T47D (cell line): ENCODE data around the gene PRRC1.

ENCODE experiments used
- DNase-seq, 2 experiments: peaks; one replicate each; pipeline versions ENCODE4 v3.0.0 to v3.0.0-alpha.2; 2011 to 2012; ENCODE audit warnings: low read depth in 1 of 2, low spot score in 1 of 2
- JUND ChIP-seq: IDR thresholded peaks from 2 replicates; pipeline ENCODE4 v1.6.1; 2012; ENCODE audit warnings: low read depth
- in situ Hi-C: cut with HindIII; loops from 2 replicates; pipeline ENCODE4 v1.10.0; 2016; ENCODE audit warnings: low sequenced_read_pairs, low pct_unique_long_range_greater_than_20kb

PRRC1 gene

DNA sequence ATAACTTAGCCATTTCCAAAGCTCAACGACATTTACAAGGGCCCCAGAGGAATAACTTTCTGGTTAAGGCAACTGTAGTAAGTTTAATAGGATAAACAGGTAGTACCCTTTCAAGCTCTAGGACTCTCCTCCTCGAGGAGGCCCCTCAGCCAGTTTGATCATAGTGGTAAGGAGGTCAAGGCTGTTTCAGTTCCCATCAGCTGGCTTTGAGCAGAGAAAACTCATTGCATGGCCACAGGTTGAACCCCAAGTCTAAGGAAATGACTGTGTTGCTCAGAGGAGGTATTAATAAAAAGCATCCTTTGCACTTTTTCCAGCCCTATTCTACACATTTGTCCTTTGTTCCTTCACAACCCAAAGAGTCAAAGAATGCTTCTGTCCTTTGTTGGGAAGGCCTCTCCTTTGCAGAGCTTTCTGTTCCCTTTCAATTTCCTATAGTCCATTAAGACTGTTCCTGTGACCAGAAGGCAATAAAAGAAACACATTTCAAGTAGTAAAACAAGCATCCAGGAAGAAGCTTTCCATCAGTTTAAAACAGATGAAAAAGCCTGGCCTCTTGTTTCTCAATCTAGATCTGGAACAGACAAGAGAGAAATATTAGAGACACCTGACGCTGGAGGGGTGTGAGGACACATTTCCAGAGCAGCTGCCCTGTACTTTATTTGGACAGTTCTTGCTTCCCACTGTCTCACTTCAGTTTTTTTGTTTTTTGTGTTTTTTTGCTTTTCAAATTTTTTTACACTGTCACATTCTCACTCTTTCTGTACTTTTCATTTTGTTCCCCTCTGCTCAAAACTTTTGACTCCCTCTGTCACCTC is 54.1 kb downstream of the PRRC1 start:
- in situ Hi-C loops, result no loop called here
- TF ChIP-seq JUND, result no peak
- DNase-seq, result no peak

DNA sequence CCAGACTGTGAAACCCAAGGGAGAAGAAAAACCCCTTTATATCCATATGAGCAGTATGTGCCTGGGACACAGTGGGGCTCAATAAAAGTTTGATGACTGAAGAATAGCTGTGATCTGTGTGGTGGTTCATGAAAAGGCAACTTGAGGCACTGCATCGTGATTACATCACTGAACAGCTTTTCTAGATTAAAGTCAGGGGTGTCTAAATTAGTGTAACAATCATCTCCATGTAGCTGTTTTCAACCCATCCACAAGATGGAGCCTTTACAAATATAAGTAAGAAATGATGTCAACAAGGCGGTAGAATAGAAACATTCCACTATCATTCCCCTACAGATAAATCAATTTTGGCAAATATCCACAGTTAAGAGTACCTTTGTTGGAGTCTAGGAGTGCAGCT is 55.5 kb downstream of the PRRC1 start:
- TF ChIP-seq JUND, result no peak
- in situ Hi-C loops, result no loop called here
- peak; percentile 27 to 55 for DNase-seq

DNA sequence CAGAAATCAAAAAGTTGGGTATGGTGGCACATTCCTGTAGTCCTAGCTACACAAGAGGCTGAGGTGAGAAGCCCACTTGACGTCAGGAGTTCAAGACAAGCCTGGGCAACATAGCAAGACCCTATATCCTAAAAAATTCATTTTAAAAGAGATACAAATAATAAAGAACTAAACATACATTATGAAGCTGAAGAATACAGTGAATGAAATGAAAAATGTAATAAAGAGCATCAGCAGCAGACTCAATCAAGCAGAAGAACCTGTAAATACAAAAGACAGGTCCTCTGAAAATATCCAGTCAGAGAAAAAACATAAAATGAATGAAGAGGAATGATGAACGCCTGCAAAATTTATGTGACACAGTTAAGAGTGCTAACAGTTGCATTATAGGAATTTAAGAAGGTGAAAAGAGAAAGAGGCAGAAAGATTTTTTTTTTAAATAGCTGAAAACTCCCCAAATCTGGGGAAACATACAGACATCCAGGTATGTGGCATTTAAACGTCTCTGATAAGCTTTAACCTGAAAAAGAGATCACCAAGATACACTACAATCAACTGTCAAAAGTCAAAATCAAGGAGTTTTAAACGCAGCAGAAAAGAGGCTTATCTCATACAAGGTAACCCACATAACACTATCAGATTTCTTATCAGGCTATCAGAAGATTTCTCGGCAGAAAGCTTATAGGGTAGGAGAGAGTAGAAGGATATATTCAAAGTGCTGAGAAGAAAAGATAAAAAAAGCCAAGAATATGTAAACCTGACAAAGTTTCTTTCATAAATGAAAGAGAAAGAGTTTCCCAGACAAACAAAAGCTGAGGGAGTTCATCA is 57.6 kb downstream of the PRRC1 start:
- TF ChIP-seq JUND, result no peak
- in situ Hi-C loops, result no loop called here

DNA sequence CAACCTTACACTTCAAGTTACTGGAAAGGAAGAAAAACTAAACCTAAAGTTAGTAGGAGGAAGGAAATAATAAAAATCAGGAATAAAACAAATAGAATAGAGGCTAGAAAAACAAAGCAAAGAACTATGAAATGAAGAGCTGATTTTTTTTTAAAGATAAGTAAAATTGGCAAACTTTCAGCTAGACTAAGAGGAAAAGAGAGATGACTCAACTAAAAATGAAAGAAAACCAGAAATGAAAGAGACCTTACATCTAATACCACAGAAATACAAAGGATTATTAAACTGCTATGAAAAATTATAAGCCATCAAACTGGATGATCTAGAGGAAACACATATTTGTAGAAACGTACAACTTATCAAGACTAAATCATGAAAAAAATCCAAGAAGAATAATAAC is 60.0 kb downstream of the PRRC1 start:
- no peak for TF ChIP-seq JUND
- in situ Hi-C loops, result no loop called here
- no peak for DNase-seq

More for the DNA sequence above, 57.6 kb downstream of the PRRC1 start:
- no peak for DNase-seq

DNA sequence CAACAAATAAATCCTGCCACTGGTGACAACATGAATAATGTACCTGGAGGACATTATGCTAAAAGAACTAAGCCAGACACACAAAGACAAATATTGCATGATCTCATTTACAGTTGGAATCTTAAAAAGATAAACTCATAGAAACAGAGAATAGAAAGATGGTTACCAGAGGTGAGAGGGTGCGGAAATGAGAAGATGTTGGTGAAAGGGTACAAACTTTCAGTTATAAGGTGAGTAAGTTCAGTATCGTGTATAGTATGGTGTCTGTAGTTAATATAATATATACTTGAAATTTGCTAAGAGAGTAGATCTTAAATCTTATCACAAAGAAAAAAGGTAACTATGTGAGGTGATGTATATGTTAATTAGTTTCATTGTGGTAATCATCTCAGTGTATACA is 63.3 kb downstream of the PRRC1 start:
- in situ Hi-C loops, result no loop called here
- TF ChIP-seq JUND, result no peak
- DNase-seq, result no peak

DNA sequence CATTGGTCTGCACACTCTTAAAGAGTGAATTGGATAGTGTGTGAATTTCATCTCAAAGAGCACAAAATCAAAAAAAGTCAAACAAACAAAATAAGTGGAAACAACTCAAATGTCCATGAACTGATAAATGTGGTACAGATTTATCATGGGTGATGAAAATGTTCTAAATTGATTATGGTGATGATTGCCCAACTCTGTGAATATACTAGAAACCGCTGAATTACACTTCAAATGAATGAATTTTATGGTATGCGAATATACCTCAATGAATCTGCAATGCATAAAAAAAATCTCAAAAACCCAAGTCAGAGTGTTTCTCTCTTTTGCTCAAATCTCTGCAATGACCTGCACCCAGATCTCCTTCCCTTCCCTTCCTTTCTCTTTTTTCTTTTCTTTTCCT is 64.0 kb downstream of the PRRC1 start:
- no peak for DNase-seq
- in situ Hi-C loops, result no loop called here
- TF ChIP-seq JUND, result no peak

DNA sequence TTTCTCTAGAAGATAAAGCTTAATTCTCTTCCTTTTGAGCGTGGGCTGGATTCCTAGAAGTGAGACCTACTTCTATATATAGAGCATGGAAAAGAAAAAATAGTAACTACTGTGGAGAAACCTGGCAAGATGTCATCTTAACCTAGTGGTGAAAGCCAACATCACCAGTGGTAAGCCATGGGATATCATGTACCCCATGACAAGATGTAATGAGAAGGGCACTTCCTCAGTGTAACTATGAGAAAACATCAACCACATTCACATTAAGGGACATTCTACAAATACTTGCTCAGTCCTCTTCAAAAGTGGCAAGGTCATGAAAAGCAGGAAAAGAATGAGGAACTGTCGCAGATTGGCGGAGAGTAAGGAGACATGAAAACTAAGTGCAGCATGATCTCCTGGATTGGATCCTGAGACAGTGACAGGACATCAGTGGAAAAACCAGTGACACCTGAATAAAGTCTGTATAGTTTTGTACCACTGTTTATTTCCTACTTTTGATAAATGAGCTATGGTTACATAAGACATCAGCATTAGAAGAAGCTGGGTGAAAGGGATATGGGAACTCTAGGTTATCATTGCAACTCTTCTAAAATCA is 65.4 kb downstream of the PRRC1 start:
- TF ChIP-seq JUND, result no peak
- in situ Hi-C loops, result no loop called here
- no peak for DNase-seq

DNA sequence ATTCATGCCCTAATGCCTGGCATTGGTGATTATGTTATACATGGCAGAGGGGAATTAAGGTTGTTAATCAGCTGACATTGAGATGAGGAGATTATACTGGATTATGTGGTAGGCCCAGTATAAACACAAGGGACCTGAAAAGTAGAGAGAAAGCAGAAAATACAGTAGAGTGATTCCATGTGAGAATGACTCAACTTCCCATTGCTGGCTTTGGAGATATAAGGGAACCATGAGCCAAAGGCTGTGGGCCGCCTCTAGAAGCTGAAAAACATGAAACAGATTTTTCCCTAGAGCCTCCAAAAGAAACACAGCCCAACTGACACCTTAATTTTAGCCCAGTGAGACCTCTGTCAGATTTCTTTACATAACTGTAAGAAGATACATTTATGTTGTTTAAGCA is 66.4 kb downstream of the PRRC1 start:
- TF ChIP-seq JUND, result no peak
- no peak for DNase-seq
- in situ Hi-C loops, result no loop called here

DNA sequence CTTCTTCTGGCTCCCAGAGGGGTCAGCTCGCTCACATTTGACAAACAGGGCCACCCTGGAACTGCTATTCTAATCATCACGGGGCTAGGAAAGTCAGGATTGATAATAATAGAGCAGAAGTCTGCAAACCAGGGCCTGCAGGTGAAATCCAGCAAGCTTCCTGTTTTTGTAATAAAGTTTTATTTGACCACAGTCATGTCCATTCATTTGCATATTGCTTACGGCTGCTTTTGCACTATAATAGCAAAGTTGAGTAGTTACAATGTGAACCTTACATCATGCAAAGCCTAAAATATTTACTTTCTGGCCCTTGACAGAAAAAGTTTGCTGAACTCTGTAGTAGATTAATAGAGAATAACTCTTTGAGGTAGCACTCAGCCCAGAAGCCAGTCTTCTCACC is 68.2 kb downstream of the PRRC1 start:
- DNase-seq, result no peak
- in situ Hi-C loops, result no loop called here
- no peak for TF ChIP-seq JUND

DNA sequence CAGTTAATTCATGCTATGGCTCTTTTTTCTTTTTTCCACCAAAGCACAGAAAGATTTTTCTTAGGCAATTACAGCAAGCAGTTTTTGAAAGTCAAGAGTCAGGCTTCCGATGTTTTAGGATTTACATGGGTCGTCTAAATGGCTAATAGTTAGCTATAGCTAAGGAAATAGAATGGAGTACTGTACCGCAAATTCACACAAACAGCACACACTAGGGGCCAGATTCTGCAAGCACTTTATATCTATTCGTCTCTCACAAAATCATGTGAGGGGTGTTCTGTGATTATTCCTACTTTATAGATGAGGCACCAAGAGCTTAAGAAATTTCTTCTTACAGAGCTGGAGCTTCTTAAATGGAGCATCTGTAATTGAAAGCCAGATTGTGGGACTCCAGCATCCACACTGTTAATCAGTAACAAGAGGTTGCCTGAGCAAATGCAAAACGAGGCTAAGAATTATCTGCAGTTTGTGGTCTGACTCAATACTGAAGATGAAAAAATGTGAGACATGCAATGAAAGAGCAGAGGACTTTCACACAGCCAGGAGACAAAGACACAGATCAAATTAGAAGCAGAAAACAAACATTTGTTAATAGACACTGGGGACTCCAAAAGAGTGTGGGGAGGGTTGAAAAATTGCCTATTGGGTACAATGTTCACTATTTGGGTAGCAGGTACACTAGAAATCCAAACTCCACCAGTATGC is 68.8 kb downstream of the PRRC1 start:
- no peak for TF ChIP-seq JUND
- no peak for DNase-seq
- in situ Hi-C loops, result no loop called here

DNA sequence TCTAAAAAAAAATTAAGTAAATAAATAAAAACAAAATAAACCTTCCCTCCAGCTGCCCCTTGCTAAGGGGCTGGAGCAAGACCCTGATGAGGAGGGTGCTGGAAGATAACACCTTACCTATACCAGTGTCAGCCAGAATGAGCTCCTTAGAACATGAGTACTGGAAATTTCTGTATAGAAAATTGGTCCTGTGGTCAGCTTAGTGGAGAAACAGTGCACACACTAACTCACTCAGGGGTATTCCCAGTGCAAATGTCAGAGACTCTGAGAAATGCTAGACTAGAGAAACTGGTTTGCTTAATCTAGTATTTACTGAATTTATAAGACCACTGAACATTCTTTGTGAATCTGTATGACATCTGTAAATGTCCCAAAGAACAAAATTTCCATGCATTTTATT is 69.4 kb downstream of the PRRC1 start:
- no peak for DNase-seq
- in situ Hi-C loops, result no loop called here
- TF ChIP-seq JUND, result no peak

DNA sequence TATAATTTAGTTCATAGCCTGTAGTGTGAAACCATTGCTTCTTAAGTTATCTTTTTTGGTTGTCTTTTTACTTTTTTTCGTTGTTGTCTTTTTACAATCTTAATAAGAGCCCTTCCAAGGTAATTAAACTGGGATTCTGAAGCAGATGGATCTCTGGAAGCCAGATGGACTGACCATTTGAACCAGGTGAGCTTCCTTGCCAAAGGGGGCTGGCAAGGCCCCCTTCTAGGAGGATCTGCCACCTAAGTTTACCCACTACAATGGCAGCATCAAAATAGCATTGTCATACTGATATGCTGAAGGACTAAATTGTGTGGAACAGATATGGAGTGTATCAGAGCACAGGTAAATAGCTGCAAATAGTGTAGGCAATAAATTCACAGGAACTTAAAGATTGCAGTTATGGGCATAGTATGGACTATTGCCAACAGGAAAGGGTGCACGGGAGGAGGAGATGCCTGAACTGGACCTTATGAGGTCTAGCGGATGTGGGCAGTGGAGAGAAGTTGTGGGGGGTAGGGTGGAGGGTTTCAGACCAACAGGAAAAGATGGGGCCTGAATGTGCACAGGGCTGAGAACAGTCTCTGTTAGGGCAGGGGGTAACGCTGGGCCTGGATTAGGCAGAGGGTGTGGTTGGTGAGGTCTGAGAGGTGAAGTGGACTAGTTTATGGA is 69.9 kb downstream of the PRRC1 start:
- no peak for TF ChIP-seq JUND
- no peak for DNase-seq

DNA sequence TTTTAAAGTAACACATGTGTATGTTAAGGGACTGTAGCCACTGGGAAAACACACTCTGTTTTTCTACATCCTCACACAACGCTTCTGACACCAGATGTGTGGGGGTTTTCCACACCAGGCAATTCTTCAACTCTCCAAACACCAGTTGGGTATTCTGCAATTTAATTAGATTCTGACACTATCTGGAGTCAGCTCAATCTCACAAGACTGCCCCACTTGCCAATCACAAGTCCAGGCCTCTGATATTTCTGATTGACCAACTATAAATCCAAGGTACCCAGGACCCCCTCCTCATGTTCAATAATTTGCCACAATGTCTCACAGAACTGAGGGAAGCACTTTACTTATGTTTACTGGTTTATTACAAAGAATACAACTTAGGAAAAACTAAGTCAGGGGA is 70.9 kb downstream of the PRRC1 start:
- no peak for DNase-seq
- in situ Hi-C loops, result no loop called here

More for the DNA sequence above, 69.9 kb downstream of the PRRC1 start:
- in situ Hi-C loops, result no loop called here

More for the DNA sequence above, 70.9 kb downstream of the PRRC1 start:
- no peak for TF ChIP-seq JUND
